Activated naive CD4-positive, alpha-beta T cell treated with anti-CD3 and anti-CD28 coated beads, Interleukin-2, amount 10 ng/mL, durations not matched to agents 5 hours and 36 hours (primary cell): ENCODE measurements around the gene TINAG. TPM values are rescaled to one million over a fixed set of nuclear protein-coding genes. Genes with fewer than 3 reads are reported as not detected.

Source experiments
- total RNA-seq, 2 experiments: library from RNA; stranded (reverse); gene quantifications; one replicate each; pipeline ENCODE4 v1.2.3, GENCODE V29; 2021

The TINAG gene
- not detected for total RNA-seq

GRCh38 chr6:54308289-54308985 lies at the start of gene TINAG:
Gene TINAG (plus strand): TSS chr6:54308441. CDS start chr6:54308551, 110 bp downstream.

Other genes with a start within 250 kb of the TINAG start
- not detected for gene MLIP, start 197.0 kb upstream of the TINAG start, total RNA-seq